GM18502 (cell line): ENCODE data around the gene ITPK1.
"Not testable (repeated sequence)": the region's sequence is repeated elsewhere in the genome, so short reads cannot be mapped to it uniquely, and the experiment has no call there.

ENCODE experiments used
- ATAC-seq: cut with Tn5 transposase; IDR thresholded peaks from one replicate; pipeline ENCODE4 v1.9.1; 2021; ENCODE audit warnings: mild to moderate bottlenecking; ENCODE audit not compliant: unreplicated experiment, poor library complexity

Gene ITPK1

GRCh38 chr14:93107453-93107852, 8.3 kb downstream of the ITPK1 start:
- no peak for ATAC-seq

DNA sequence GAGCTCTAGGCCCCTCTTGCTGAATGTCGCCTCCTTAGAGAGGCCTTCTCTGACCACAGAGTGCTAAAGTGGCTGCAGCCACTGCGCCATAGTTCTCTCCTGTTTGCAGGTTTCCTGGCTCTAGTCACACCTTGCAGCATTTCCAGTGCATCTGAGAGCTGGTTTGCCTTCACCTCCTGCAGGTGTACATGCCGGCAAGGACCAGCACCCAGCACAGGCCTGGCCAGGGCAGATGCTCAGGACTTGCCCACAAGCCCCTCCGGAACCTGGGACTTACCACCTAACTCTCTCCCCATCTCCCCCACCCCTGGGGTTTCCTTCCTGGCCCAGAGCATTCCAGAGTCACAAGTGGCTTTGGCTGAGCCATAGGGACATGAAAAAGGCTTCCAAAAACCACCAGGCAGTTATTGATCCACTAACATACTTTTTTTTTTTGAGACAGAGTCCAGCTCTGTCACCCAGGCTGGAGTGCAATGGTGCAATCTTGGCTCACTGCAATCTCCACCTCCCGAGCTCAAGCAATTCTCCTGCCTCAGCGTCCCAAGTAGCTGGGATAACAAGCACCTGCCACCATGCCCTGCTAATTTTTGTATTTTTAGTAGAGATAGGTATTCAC, 9.1 kb downstream of the ITPK1 start:
- ATAC-seq, result no peak

- not testable (repeated sequence) for ATAC-seq
Observed at GRCh38 chr14:93105856-93106255, 9.9 kb downstream of the ITPK1 start.

DNA sequence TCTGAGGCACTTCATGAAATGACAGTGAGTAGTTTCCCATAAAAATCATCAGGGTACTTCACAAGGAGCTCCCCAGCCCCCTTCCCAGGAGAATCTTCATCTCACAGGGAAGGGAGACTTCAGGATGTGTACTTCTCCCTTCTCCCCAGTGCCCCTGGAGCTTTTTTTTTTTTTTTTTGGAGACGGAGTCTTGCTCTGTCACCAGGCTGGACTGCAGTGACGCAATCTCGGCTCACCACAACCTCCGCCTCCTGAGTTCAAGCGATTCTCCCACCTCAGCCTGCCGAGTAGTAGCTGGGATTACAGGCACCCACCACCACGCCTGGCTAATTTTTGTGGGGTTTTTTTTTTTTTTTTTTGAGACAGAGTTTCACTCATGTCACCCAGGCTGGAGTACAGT, 10.4 kb downstream of the ITPK1 start:
- no peak for ATAC-seq

DNA sequence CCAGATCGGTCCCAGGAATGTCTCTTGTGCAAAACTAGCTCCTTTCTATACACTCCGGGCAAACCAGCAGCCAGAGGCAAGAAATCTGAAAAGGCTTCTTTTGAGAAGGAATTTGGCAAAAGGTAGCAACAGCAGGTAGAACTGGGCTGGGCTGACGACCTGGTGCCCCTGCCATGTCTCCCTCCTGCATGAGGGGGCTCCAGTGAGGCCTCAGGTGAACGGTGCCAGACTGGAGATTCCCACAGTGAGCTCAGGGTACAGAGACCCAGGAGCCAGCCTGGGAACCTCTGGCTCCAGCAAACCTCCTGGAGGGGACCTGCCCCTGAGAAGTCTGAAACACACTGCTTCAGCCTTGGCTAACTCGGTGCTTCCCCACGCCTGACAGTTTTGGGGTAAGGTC, 10.8 kb downstream of the ITPK1 start:
- ATAC-seq, result no peak

DNA sequence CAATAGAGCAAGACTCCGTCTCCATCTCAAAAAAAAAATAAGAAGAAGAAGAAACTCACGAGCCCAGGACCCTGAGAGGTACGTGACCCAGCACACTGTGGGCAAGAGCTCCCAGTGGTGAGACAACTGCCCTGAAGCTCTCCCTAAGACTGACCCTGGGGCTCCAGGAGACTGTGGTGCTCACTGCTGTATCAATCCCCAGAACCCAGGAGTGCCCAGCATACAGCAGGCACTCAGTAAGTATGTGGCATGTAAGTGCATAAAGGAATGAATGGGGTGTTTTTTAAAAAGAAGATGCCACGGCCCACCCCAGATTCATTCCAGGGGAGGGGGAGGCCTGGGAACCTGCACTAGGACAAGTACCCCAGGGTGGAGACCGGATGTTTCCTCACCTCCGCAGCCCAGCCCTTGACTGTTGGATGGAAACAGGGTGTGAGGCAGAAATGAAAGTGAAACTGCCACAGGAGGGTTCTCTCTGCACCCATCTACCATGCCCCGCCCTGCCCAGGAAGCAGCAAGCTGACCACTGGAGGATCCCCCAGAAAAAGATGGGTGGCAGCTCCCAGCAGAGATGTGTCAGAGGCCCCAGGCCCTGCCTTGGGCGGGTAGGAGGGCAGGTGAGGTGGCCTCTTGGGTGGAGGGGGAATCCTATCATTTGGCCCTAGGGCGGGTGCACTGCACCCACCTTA, 12.2 kb downstream of the ITPK1 start:
- peak; percentile 97 for ATAC-seq

GRCh38 chr14:93102141-93102540, 13.6 kb downstream of the ITPK1 start:
- no peak for ATAC-seq

GRCh38 chr14:93101181-93101580, 14.5 kb downstream of the ITPK1 start:
- no peak for ATAC-seq

GRCh38 chr14:93100570-93100969, 15.2 kb downstream of the ITPK1 start:
- no peak for ATAC-seq

GRCh38 chr14:93100100-93100499, 15.6 kb downstream of the ITPK1 start:
- ATAC-seq, result no peak

DNA sequence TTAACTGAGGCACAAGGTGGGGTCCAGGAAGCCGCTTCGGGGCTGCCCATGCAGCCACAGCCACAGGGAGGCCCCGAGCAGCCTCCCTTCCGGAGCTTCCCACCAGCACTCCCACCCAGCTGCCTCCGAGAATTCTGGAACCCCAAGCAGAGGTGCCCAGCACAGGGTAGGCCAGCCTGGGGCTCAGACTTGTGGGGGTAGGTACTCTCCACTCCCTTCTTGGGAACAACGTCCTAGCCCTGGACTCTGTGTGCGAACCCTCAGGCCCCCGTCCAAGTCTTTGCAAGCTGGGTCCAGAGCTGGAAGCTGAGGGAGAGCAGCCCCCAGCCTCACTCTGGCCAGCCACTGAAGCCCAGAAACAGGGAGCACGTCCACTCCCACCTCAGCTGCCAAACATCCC, 16.1 kb downstream of the ITPK1 start:
- no peak for ATAC-seq

GRCh38 chr14:93099196-93099595, 16.5 kb downstream of the ITPK1 start:
- no peak for ATAC-seq

DNA sequence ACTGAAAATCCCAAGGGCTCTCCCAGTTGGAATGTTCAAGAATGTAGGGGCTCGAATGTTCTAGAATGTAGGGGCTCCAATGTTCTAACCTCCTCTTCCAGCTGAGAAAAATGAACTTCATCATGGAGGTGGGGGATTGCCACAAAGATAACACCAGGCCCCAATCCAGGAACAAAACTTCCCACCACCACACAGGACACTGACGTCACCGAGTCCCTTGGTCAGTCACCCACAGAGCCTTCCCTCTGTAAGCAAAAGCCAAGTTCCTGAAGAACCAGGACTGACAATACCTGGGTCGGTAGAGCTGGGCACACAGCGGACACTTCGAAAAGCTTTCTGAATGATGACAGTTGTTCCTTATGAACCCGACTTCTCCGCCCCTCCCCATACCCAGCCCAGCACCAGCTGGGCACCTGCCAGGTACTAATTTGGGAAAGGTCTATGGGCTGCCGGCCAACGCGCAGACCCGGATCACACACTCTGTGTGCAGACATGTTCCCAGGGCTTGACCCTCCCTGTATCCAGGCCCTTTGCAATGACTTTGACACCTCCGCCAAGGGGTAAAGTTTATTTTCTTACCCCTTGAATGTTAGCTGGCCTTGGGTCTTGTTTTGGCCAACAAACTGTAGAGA, 18.9 kb downstream of the ITPK1 start:
- no peak for ATAC-seq

DNA sequence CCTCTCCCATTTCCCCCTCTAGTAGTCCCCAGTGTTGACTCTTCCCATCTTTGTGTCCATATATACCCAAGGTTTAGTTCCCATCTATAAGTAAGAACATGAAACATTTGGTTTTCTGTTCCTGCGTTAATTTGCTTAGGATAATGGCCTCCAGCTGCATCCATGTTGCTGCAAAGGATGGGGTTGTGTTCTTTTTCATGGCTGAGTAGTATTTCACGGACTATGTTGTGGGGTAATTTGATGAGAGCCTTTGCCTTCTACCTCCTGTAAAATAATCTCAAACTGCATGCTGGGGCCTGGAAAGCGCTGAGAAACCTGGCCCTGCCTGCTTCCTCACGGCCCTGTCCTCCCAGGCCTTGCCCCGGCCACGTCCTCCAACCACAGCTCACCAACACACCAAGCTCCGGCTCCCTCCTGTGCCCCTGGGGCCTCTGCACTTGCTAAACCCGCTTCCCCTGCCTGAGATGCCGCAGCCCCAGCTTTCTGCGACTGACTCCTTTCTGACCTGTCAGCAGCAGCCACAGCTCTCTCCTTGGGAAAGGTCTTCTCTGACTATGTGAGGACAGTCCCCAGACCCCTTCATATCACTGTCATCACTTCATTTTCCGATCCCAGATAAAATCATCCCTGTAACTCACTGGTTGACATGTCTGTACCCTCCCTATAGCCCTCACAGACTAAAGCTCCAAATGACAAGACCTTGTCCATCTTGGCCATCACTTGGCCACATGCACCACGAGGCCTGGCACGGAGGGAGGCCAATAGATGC, 19.8 kb downstream of the ITPK1 start:
- no peak for ATAC-seq

- ATAC-seq, result no peak
Observed at GRCh38 chr14:93094121-93094918, 21.4 kb downstream of the ITPK1 start.

- no peak for ATAC-seq
Observed at GRCh38 chr14:93092606-93093556, 22.8 kb downstream of the ITPK1 start.

- ATAC-seq, result no peak
Observed at GRCh38 chr14:93091666-93092065, 24.1 kb downstream of the ITPK1 start.

DNA sequence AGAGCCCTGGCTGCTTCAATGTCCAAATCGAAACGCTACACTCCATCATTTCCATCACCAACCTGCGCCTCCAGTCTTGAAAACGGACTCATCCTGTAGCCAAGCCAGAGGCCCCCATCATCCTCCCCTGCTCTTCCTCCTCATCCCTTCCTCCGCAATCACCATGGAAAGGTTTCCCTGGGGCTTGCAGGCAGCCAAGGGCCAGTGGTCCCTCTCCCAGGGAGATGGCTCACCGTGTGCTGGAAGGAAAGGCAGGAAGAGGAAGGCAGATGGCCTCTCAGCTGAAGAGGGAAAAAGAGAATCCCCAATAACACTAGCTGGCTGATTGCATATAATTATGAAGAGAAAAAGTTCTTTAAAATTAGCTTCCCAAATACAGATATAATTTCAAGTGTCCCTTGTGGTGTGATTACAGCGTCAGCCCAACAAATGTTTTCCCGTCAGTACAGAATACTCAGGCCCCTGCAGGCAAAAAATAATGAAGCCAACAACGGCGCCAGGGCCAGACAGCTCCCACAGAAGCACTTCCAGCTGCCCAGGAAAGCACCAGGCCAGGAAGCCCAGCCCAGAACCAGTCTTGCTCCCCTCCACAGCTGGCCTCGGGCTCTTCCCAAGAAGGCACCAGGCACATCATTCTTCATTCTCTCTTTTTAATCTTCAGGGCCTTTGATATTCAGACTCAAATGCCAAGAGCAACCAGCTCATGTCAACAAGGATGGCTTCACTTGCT, 24.7 kb downstream of the ITPK1 start:
- no peak for ATAC-seq
